KG1 (cell line): Measurements from ENCODE around the gene ANO10.
"Not testable (repeated sequence)": the region's sequence is repeated elsewhere in the genome, so short reads cannot be mapped to it uniquely, and the experiment has no call there.

Source experiments
- DNase-seq: peaks from one replicate; lab custom pipeline; 2025; lab: John Stamatoyannopoulos, UW

The ANO10 gene, protein sequence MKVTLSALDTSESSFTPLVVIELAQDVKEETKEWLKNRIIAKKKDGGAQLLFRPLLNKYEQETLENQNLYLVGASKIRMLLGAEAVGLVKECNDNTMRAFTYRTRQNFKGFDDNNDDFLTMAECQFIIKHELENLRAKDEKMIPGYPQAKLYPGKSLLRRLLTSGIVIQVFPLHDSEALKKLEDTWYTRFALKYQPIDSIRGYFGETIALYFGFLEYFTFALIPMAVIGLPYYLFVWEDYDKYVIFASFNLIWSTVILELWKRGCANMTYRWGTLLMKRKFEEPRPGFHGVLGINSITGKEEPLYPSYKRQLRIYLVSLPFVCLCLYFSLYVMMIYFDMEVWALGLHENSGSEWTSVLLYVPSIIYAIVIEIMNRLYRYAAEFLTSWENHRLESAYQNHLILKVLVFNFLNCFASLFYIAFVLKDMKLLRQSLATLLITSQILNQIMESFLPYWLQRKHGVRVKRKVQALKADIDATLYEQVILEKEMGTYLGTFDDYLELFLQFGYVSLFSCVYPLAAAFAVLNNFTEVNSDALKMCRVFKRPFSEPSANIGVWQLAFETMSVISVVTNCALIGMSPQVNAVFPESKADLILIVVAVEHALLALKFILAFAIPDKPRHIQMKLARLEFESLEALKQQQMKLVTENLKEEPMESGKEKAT

DNA sequence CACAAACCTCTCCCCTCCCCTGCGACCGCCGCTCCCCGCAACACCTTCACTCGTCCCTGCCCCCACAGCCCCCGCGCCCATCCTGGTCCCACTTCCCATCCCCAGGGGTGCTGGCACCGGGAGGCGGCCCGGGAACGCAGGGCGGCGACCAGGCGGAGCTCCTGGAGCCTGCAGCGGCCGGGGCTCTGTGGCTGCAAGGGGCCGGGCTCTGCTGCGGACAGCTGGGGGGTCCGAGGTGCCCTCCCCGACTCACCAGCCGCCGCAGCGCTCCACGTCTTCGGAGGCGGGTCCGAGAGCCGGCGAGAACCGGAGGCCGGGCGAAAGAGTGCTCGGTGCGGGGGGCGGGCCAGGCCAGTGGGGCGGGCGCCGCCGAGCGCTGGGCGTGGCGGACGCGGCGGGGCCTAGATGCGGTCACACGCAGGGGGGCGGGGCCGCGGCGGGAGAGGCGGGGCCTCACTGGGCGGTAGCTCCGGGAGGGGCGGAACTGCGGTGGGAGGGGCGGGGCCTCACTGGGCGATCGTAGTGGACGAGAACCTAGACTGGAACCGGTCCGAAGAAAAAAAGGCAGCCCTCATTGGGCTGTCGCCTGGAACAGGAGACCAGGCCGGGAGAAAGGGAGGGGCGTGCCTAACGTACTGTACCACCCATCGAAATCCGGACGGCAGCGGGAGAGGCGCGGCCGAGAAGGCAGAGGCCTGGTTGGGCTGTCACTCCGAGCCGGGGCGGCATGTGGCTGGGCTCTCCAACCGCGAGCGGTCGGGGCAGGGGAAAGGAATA is at the start of gene ANO10:
Gene ANO10 (minus strand): TSS at position 356 of the 777 bp plus-strand sequence. CDS start 16,159 bp downstream, outside the sequence.
- peak; percentile 91 for DNase-seq

DNA sequence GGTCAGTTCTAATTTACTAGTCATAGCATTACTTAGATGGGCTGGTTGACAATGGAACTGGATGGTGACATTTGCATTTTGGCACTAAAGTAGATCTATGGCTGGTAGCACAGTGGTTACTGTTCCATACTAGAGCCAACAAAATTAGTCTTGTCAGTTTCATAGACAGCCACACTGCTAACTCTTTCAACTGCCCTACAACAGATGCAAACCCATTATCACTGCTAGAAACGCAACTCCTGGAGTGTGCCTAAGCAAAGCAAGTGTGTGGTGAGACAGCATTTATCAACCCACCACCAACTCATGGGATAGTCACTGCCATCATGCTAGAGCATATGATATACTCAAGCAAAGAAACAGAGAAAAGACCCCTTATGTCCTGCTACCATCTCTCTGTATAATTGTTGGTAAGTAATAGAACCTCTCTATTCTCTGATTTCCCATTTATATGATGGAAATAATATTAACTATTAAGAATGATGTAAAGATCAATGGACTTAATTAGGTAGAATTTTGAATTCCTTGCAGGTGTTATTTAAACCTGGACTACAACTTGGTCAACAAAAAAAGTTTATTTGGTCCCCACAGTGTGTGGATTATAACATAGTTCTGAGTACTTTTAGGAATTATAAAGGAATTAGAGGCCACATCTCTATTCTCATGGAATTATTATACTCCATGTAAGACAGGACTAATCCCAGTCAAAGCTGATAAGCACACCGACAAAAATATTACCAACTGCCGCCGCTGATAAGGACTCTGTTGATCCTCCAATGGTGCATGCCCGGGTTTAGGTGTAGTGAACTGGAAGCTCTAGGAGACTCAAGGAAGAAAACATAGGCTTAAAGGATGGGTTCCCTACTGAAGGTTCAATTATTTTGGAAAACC is 49.1 kb upstream of the ANO10 start:
- DNase-seq: no peak

DNA sequence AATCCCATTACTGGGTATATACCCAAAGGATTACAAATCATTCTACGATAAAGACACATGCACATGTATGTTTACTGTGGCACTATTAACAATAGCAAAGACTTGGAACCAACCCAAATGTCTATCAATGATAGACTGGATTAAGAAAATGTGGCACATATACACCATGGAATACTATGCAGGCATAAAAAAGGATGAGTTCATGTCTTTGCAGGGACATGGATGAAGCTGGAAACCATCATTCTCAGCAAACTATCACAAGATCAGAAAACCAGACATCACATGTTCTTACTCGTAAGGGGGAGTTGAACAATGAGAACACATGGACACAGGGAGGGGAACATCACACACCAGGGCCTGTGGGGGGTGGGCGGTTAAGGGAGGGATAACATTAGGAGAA is 43.2 kb upstream of the ANO10 start:
- not testable (repeated sequence) for DNase-seq

- DNase-seq: not testable (repeated sequence)
These were observed 39.6 kb upstream of the ANO10 start for GRCh38 chr3:43661376-43661775.

DNA sequence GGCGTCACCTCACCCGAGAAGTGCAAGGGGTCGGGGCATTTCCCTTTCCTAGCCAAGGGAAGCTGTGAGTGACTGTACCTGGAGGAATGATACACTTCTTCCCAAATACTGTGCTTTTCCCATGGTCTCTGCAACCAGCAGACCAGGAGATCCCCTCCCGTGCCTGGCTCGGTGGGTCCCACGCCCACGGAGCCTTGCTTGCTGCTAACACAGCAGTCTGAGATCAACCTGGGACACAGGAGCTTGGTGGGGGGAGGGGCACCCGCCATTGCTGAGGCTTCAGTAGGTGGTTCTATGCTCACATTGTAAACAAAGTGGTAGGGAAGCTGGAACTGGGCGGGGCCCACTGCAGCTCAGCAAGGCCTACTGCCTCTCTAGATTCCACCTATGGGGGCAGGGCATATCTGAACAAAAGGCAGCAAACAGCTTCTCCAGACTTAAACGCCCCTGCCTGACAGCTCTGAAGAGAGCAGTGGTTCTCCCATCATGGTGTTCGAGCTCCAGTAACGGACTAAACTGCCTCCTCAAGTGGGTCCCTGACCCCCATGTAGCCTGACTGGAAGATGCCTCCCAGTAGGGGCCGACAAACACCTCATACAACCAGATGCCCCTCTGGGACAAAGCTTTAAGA is 37.6 kb upstream of the ANO10 start:
- DNase-seq: no peak

DNA sequence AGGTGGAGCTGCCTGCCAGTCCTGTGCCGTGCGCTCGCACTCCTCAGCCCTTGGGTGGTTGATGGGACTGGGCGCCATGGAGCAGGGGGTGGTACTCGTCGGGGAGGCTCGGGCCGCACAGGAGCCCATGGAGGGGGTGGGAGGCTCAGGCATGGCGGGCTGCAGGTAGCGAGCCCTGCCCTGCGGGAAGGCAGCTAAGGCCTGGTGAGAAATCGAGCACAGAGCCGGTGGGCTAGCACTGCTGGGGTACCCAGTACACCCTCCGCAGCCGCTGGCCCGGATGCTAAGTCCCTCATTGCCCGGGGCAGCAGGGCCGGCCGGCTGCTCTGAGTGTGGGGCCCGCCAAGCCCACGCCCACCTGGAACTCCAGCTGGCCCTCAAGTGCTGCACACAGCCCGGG is 34.6 kb upstream of the ANO10 start:
- DNase-seq: not testable (repeated sequence)

DNA sequence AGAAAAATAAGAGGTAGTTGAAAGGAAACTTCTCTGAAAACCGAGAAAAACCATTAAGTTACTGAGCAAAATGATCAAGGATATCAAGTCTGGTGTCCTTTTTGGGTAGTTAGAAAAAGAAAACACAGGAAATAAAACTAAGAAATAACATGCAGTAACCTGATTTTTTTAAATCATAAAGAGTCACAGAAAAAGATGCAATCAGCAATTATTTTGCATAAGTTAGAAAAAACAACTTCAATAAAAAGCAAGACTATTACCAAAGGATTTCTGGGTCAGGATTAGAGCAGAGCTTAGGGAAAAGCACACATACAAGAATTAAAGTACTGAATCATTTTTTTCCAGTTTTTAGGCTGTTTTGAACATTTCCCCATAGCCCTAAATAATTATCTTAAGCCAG is 28.5 kb upstream of the ANO10 start:
- no peak for DNase-seq

DNA sequence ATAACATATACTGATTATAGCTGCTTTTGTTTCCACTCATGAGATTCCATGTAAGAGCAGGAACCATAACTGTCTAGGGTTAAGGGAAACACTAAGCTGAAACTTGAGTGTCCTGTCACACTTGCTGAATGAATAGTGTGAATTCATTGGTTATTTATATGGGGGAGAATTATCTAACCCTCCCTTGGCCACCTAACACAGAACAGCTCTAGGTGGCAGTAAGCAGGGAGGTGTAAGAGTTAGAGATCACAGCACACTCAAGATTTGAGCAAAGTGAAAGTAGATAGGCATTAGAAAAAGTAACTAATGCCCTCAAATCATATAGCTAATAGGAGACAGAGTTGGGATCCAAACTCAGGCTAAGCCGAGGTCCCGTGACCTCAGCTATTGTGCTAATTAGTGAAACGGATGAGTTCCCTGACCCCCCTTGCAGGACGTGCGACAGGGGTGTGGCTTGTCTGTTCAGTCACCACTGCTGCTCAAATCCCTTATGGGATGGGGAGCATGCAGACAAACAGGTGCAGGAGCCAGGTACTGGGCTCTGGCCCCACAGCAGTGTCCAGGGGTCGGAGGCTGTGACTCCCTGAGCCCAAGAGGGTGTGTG is 27.7 kb upstream of the ANO10 start:
- DNase-seq: no peak

GRCh38 chr3:43648957-43649356 is 27.1 kb upstream of the ANO10 start:
- DNase-seq: no peak

GRCh38 chr3:43647331-43648166 is 25.7 kb upstream of the ANO10 start:
- no peak for DNase-seq

GRCh38 chr3:43644443-43644842 is 22.6 kb upstream of the ANO10 start:
- no peak for DNase-seq

- no peak for DNase-seq
These were observed 19.7 kb upstream of the ANO10 start for GRCh38 chr3:43641306-43642114.

GRCh38 chr3:43640681-43641080 is 18.9 kb upstream of the ANO10 start:
- no peak for DNase-seq

GRCh38 chr3:43638594-43639447 is 17.0 kb upstream of the ANO10 start:
- no peak for DNase-seq

DNA sequence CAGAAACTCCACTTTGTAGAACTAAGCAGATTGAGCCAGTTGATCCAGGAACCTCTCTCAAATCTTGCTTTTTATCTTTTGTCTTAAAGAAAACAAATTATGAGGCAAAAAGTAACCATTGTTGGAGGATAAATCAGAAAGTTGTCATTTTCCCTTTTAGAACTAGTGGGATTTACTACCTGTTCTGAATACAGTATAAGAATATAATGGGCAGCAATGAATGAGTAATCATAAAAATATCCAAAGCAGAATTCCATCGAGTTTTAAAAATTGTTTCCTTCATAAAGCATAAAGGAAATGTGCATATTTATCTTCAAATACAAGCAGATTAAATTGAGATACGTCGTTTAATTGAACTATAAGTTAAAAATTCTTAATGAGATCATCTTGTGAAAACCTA is 15.9 kb upstream of the ANO10 start:
- DNase-seq: no peak

DNA sequence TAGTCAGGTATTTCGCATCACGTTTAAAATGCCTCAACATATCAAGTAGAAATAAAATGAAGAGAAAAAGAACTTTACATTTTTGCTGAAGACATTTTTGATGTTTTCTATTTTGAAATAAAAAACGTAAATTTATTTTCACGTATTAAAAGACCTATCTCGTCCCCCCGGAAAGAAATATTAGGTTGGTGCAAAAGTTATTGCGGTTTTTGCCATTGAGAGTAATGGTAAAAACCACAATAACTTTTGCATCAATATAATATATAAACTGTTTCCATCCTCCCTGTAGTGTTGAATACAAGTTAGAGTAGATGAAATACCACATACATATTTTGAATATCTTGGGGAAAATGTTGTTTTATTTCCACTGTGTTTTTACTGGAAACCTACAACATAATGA is 11.2 kb upstream of the ANO10 start:
- no peak for DNase-seq

- DNase-seq: no peak
These were observed 10.5 kb upstream of the ANO10 start for GRCh38 chr3:43632269-43632733.

- no peak for DNase-seq
These were observed 7.9 kb upstream of the ANO10 start for GRCh38 chr3:43629741-43630140.
